Lower leg skin (tissue), 4 donors: ENCODE results near the gene PIERCE2. TPM values are rescaled to one million over a fixed set of nuclear protein-coding genes. Genes with fewer than 3 reads are reported as not detected.
A peak's percentile ranks its signal among the peaks of the same experiment; 100 is the strongest.
"Not testable (repeated sequence)": the region's sequence is repeated elsewhere in the genome, so short reads cannot be mapped to it uniquely, and the experiment has no call there.

Experiments
- DNase-seq, 2 donors: peaks; one replicate each; pipeline ENCODE4 v3.0.0-alpha.2; 2019; ENCODE audit warnings: low spot score in 2 of 2
- H3K4me3 ChIP-seq: fragments of 200-600 bp; sonication (generic); 2 replicates; pipeline ENCODE4 v1.5.1; 2017; ENCODE audit warnings: mild to moderate bottlenecking, low read depth; ENCODE audit not compliant: poor library complexity, severe bottlenecking
- CTCF ChIP-seq, 3 donors: fragments of 450-650 bp; IDR thresholded peaks; one replicate each; pipeline ENCODE4 v1.5.1; 2016; ENCODE audit warnings: antibody characterized with exemption in 3 of 3, mild to moderate bottlenecking in 3 of 3, moderate library complexity in 2 of 3
- POLR2A ChIP-seq, 2 donors: fragments of 450-650 bp; IDR thresholded peaks; one replicate each; pipeline ENCODE4 v1.6.1; 2016 to 2017; ENCODE audit warnings: antibody characterized with exemption in 2 of 2, mild to moderate bottlenecking in 1 of 2, moderate library complexity in 1 of 2
- WGBS, 2 donors: methylation state at CpG; one replicate each; pipeline ENCODE4 v1.1.5; 2018; 5-methylcytosine and 5-hydroxymethylcytosine counted together
- intact Hi-C: fragments of 100-400 bp; cut with DNase I; formaldehyde crosslinking; loops from one replicate; pipeline ENCODE4 v1.15.0; 2023; ENCODE audit warnings: low total_unique reads
- total RNA-seq, 4 donors: library from RNA; depleted of rRNA; stranded (reverse); fragments of >200 nt; gene quantifications; one replicate each; pipeline ENCODE4 v1.1.0, GENCODE V29; 2016

The PIERCE2 gene
- total RNA-seq, 4 donors from 2014 or later, result 1.5 to 3.3 (median 2.8) TPM

- TF ChIP-seq POLR2A (IDR thresholded peaks at IDR 0.05) (no peak), CTCF (IDR thresholded peaks at IDR 0.05) (no peak)
- H3K4me3 ChIP-seq, result peak overlapping the region; percentile 84
- DNase-seq, result no peak
- intact Hi-C loops, result no loop called here
- WGBS, 2 donors, result 2 to 4% methylated on average over 18 to 20 of the region's 20 CpGs
Observed at GRCh38 chr15:55407498-55408011, 740 bp upstream of the PIERCE2 start.

GRCh38 chr15:55408976-55409375 lies 681 bp downstream of the PIERCE2 start:
- DNase-seq, H3K4me3 ChIP-seq, intact Hi-C loops: not testable (repeated sequence)
- WGBS, 2 donors, result 59 to 70% methylated on average over 14 of the region's 14 CpGs

GRCh38 chr15:55417678-55418077 lies 9.4 kb downstream of the PIERCE2 start:
- DNase-seq, H3K4me3 ChIP-seq, intact Hi-C loops: not testable (repeated sequence)
- 77 to 80% methylated on average over 8 of the region's 8 CpGs for WGBS, 2 donors

GRCh38 chr15:55420171-55420866 lies 12.0 kb downstream of the PIERCE2 start:
- intact Hi-C loops, result no loop called here
- TF ChIP-seq CTCF (IDR thresholded peaks at IDR 0.05) (no peak), POLR2A (IDR thresholded peaks at IDR 0.05) (no peak)

GRCh38 chr15:55422089-55422488 lies 13.8 kb downstream of the PIERCE2 start:
- WGBS, 2 donors, result 0% methylated on average over 1 of the region's 1 CpG
- DNase-seq, result no peak
- no peak for TF ChIP-seq POLR2A (IDR thresholded peaks at IDR 0.05)
- intact Hi-C loops, result no loop called here
- H3K4me3 ChIP-seq, result no peak overlapping the region

More at GRCh38 chr15:55420171-55420866, 12.0 kb downstream of the PIERCE2 start:
- DNase-seq, result no peak
- no peak overlapping the region for H3K4me3 ChIP-seq

- WGBS, 2 donors, result 28 to 37% methylated on average over 6 of the region's 6 CpGs
- no peak overlapping the region for H3K4me3 ChIP-seq
- no peak for DNase-seq
- intact Hi-C loops, result no loop called here
- TF ChIP-seq POLR2A (IDR thresholded peaks at IDR 0.05), result no peak
- no peak for TF ChIP-seq CTCF (IDR thresholded peaks at IDR 0.05)
Observed at GRCh38 chr15:55434989-55435825, 26.9 kb downstream of the PIERCE2 start.

- WGBS, 2 donors, result 96 to 98% methylated on average over 15 of the region's 15 CpGs
- intact Hi-C loops, DNase-seq, H3K4me3 ChIP-seq: not testable (repeated sequence)
Observed at GRCh38 chr15:55443141-55443540, 34.8 kb downstream of the PIERCE2 start.

GRCh38 chr15:55445936-55446335 lies 37.6 kb downstream of the PIERCE2 start:
- WGBS, 2 donors, result 83 to 85% methylated on average over 4 to 22 of the region's 27 CpGs
- DNase-seq, intact Hi-C loops, H3K4me3 ChIP-seq: not testable (repeated sequence)

GRCh38 chr15:55446379-55447029 lies 38.2 kb downstream of the PIERCE2 start:
- H3K4me3 ChIP-seq, DNase-seq, intact Hi-C loops: not testable (repeated sequence)
- WGBS, 2 donors, result 92 to 95% methylated on average over 25 to 33 of the region's 41 CpGs

GRCh38 chr15:55447030-55447394 lies 38.7 kb downstream of the PIERCE2 start:
- H3K4me3 ChIP-seq, DNase-seq, intact Hi-C loops: not testable (repeated sequence)
- WGBS, 2 donors, result 87 to 97% methylated on average over 3 to 5 of the region's 19 CpGs
